Measurements from ENCODE around the gene MAP1LC3A. TPM values are rescaled to one million over a fixed set of nuclear protein-coding genes. Genes with fewer than 3 reads are reported as not detected.

The MAP1LC3A gene
- total and polyA plus RNA-seq, 4 donors, result 30.1 to 67.6 (median 37.8) TPM

GRCh38 chr20:34595377-34596184, 37.1 kb downstream of the MAP1LC3A start:
- H3K4me1 ChIP-seq (ENCODE audit: control insufficient read depth in 5 of 5, insufficient read depth in 5 of 5, low read length in 5 of 5), result no peaks in the 10 kb centered on the region
- DNase-seq, result no peak
- WGBS, 2 donors, result 91 to 95% methylated on average over 9 of the region's 9 CpGs
- H3K9ac ChIP-seq (ENCODE audit: insufficient read depth in 1 of 2, low read length in 2 of 2), result no peak overlapping the region
- no peaks in the 10 kb centered on the region for H3K36me3 ChIP-seq (ENCODE audit: control insufficient read depth in 4 of 4, insufficient read depth in 4 of 4, low read length in 4 of 4)
- H3K27ac ChIP-seq (ENCODE audit: low read depth in 1 of 2, low read length in 1 of 2), result no peak overlapping the region
- ATAC-seq (ENCODE audit: insufficient read depth, low FRiP score), result no peak
- H3K27me3 ChIP-seq (ENCODE audit: control insufficient read depth in 3 of 3, insufficient read depth in 3 of 3, low read length in 2 of 3), result no peaks in the 10 kb centered on the region
- H3K4me3 ChIP-seq, result no peak overlapping the region
- H3K9me3 ChIP-seq (ENCODE audit: control insufficient read depth in 4 of 4, insufficient read depth in 3 of 4, low read length in 3 of 4), result no peaks in the 10 kb centered on the region
- TF ChIP-seq CTCF (IDR thresholded peaks at IDR 0.05; ENCODE audit: control extremely low read depth, extremely low read depth), result no peak

- ATAC-seq (ENCODE audit: insufficient read depth, low FRiP score) (no peak), DNase-seq (no peak)
- TF ChIP-seq CTCF (IDR thresholded peaks at IDR 0.05; ENCODE audit: control extremely low read depth, extremely low read depth), result no peak
- no peak overlapping the region for H3K9ac ChIP-seq (ENCODE audit: insufficient read depth in 1 of 2, low read length in 2 of 2)
- H3K9me3 ChIP-seq (ENCODE audit: control insufficient read depth in 4 of 4, insufficient read depth in 3 of 4, low read length in 3 of 4), result no peaks in the 10 kb centered on the region
- no peaks in the 10 kb centered on the region for H3K36me3 ChIP-seq (ENCODE audit: control insufficient read depth in 4 of 4, insufficient read depth in 4 of 4, low read length in 4 of 4)
- 46 to 65% methylated on average over 9 of the region's 9 CpGs for WGBS, 2 donors
- no peak overlapping the region for H3K27ac ChIP-seq (ENCODE audit: low read depth in 1 of 2, low read length in 1 of 2)
- peaks cover 0 to 3% (median 0%) of the 10 kb centered on the region in 5 donors for H3K4me1 ChIP-seq (ENCODE audit: control insufficient read depth in 5 of 5, insufficient read depth in 5 of 5, low read length in 5 of 5)
- H3K27me3 ChIP-seq (ENCODE audit: control insufficient read depth in 3 of 3, insufficient read depth in 3 of 3, low read length in 2 of 3), result no peaks in the 10 kb centered on the region
- no peak overlapping the region for H3K4me3 ChIP-seq
Observed at GRCh38 chr20:34600892-34601653, 42.6 kb downstream of the MAP1LC3A start.

- Histone ChIP-seq H3K4me3 (no peak overlapping the region), H3K9ac (ENCODE audit: insufficient read depth in 1 of 2, low read length in 2 of 2) (no peak overlapping the region)
- WGBS, 2 donors, result 82 to 88% methylated on average over 8 of the region's 8 CpGs
Observed at GRCh38 chr20:34604980-34605788, 46.7 kb downstream of the MAP1LC3A start.

More at GRCh38 chr20:34604980-34605788, 46.7 kb downstream of the MAP1LC3A start:
- Histone ChIP-seq H3K27me3 (ENCODE audit: control insufficient read depth in 3 of 3, insufficient read depth in 3 of 3, low read length in 2 of 3) (no peaks in the 10 kb centered on the region), H3K9me3 (ENCODE audit: control insufficient read depth in 4 of 4, insufficient read depth in 3 of 4, low read length in 3 of 4) (no peaks in the 10 kb centered on the region), H3K4me1 (ENCODE audit: control insufficient read depth in 5 of 5, insufficient read depth in 5 of 5, low read length in 5 of 5) (peaks cover 0 to 3% (median 0%) of the 10 kb centered on the region in 5 donors), H3K36me3 (ENCODE audit: control insufficient read depth in 4 of 4, insufficient read depth in 4 of 4, low read length in 4 of 4) (peaks cover 0 to 8% (median 0%) of the 10 kb centered on the region in 4 donors), H3K27ac (ENCODE audit: low read depth in 1 of 2, low read length in 1 of 2) (no peak overlapping the region)
- ATAC-seq (ENCODE audit: insufficient read depth, low FRiP score), result no peak
- TF ChIP-seq CTCF (IDR thresholded peaks at IDR 0.05; ENCODE audit: control extremely low read depth, extremely low read depth), result no peak
- peak in 2 of 3 donors; percentile 41 to 68 for DNase-seq
